Limb (tissue), 2 donors: ENCODE results near the gene PPP1R14D.
A peak's percentile ranks its signal among the peaks of the same experiment; 100 is the strongest.

Experiments
- DNase-seq, 2 donors: peaks; one replicate each; pipeline ENCODE4 v3.0.0-alpha.2; 2016; ENCODE audit errors: extremely low spot score in 2 of 2

Gene PPP1R14D

DNA sequence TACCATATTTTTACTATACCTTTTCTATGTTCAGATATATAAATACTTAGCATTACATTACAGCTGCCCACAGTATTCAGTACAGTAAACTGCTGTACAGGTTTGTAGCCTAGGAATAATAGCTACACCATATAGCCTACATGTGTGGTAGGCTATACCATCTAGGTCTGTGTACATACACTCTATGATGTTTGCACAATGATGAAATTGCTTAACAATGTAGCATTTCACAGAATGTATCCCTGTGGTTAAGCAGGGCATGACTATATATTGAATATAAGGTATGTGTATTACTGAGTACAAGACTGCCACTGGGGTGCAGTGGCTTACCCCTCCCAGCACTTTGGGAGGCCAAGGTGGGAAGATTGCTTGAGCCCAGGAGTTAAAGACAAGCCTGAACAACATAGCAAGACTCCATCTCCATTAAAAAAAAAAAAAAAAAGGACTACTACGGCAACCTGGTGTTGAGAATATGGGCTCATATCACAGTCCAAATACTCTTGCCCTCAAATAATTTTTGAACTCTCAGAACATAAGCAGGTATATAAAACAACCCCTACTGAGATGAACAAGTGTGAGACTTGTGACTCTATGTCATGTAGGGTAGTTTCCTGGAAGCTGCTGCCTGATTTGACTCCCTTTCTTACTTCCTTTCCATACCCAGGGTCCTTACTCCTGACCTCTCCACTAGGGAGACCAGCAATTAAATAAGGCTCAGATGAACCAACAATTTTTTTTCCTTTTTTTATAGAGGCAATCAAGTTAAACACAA lies 4.8 kb downstream of the PPP1R14D start:
- DNase-seq, result no peak

DNA sequence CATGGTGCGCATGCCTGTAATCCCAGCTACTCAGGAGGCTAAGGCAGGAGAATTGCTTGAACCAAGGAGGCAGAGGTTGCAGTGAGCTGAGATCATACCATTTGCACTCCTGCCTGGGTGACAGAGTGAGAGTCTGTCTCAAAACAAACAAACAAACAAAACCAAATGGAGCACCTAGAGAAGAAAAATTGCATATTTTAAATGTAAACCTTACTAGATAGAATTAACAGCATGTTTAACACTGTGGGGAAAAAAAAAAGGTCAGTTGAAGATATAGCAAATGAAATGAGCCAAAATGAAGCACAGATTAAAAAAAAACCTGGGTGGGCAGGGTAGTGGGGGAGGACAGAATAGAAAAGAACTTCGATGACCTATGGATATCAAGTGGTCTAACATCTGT lies 7.3 kb downstream of the PPP1R14D start:
- no peak for DNase-seq

DNA sequence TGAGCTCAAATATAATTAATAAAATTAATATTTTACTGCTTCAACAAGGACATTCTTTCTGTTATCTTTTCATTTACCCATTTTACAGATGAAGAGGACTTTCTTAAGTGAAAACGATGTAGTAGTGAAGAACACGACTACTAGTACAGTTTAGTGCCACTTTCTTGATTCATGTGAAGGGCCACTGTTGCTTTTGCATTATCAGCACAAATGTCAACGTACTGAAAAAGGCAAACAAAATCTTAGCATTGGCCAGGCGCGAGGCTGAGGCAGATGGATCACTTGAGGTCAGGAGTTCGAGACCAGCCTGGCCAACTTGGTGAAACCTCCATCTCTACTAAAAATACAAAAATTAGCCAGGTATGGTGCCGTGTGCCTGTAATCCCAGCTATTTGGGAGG lies 9.5 kb downstream of the PPP1R14D start:
- no peak for DNase-seq

DNA sequence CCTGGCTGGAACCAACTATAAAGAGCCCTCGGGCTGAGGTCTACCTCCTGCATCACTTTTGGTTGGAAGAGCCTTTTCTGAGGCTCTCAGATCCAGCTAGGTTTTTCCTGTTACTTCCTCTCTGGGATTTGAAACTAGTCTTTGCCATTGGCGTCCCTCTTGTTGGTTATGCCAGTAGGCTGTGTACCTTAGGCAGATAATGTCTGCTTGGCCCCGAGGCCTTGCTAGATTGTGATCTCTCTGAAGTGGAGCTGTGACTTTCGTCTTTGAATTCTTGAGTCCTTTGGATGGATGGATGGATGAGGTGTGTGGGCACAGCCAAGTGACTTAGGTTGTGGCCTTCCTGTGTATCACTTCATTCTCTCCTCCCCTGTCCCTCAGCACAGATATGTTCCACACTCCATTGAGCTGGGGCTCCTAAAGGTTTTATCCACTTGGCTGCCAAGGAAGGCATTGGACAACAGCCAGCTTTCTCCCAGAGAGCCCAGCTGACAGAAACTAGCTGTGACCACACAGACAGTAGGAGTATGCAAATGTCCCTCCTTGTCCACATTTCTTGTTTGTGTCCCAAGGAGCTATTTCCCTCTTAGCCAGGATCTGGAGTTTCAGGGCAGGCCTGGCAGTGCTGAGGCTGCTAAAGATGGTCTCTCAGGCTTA lies 13.3 kb downstream of the PPP1R14D start:
- peak in 1 of 2 donors; percentile 38 for DNase-seq

DNA sequence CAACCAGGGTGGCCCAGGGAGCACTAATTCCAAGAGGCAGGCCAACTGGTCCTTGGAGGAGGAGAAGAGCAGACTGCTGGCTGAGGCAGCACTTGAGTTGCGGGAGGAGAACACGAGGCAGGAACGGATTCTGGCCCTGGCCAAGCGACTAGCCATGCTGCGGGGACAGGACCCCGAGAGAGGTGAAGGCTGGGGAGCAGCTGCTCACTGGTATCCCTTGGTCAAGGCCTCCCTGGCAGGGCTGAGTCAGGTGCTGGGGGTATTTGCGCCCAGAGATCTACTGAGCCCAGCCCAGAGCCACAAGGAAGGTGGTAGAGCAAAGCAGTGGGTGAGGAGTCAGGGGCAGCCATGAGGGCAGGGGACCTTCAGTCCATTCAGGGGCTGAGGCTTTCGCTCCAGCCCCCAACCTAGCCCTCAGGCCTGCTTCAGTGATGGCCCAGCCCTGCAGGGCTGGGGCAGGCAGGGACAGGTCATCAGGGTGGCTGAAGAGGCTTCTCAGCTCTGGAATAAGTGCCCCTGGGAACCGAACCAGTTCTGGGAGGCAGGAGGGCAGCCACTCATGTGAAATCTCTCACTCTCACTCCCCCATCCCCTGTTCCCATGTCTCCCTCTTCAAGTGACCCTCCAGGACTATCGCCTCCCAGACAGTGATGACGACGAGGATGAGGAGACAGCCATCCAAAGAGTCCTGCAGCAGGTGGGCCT lies 15.6 kb downstream of the PPP1R14D start:
- DNase-seq, result no peak

DNA sequence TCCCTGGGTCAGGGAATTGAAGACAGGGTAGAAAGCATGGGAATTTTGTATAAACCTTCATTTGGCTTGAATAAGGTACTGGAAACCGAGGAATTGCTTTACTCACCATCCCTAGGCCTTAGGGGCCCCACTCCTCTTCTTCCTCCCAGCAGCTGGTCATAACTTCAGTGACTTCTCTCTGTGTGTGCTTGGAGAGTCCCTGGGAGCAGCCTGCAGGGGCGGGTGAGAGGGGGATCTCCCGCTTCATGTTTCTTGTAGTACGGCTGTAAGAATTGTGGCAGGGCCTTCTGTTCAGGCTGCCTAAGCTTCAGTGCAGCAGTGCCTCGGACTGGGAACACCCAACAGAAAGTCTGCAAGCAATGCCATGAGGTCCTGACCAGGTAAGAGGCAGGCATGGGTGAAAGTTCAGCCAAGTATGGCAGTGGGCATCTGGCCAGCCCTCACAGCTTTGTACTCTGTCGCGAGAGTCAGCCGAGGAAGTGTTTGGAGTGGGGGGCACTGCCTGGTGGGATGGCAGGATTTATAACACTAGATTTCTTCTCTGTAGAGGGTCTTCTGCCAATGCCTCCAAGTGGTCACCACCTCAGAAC lies 19.6 kb downstream of the PPP1R14D start:
- DNase-seq, result no peak

DNA sequence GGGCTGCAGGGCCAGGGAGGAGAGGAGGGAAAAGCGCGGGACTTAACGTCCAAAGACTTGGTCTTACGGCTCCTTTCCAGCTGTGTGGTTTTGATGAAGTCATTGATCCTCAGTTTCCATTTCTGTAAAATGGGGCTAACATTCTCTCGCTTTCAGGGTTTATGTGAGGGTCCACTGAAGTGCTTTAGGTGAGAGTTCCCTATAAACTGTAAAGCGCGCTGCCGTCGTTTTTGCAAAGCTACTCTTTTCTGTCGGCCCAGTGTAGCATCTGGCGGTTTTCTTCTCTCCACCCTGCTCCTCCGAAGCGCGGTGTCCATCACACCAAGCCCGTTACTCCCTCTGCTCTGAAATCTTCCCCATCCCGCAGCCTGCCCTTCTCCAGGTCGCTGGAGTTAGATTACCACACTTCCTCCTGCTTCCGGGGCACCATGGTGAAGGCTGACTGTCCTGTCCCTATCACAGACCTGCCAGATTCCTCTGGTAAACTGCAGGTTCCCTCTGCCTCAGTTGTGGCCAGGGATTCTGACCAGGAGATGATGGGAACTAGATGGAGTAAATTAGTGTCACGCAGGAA lies 20.5 kb downstream of the PPP1R14D start:
- no peak for DNase-seq

DNA sequence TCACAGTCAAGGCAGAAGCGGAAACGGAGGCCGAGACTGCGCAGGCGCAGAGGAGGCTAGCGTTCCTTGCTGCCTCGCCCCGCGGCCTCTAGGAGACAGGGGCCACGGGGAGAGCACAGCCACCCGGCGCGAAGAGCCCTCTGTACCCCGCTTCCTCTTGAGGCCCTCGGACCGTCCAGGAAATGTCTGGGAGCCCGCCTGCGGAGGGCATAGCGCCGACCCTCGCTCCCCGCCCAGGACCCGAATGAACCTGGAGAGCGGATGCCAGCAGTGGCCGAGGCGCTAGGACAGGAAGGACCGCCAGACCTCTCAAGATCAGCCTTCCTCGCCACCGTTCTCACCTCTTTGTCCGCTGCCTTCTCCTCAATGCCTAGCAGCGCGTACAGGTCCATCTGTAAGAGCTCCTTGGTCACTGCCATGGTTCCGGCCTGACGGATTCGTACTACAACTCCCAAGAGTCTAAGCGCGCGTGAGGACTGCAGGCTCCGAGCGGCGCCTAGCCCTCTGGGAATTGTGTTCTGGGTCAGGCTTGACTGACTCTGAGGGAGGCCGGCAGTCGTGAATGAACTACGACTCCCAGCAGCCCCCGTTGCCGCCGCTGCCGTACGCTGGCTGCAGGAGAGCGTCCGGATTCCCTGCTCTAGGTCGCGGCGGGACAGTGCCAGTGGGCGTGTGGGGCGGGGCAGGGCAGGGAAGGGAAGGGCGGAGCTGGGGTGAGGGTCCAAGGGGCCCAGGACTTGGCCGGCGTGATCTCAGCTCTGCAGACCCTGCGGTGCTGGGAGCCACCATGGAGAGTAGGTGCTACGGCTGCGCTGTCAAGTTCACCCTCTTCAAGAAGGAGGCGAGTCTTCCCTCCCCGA lies 21.2 kb downstream of the PPP1R14D start, which contains the start of the genes DNAJC17 and ZFYVE19:
DNAJC17 (minus strand) TSS at position 446 of the 860 bp plus-strand sequence; CDS start at position 419, 27 bp downstream.
ZFYVE19 (plus strand) TSS at position 62 of the 860 bp plus-strand sequence; CDS start at position 563, 501 bp downstream.
- peak; percentile 96 to 100 for DNase-seq

DNA sequence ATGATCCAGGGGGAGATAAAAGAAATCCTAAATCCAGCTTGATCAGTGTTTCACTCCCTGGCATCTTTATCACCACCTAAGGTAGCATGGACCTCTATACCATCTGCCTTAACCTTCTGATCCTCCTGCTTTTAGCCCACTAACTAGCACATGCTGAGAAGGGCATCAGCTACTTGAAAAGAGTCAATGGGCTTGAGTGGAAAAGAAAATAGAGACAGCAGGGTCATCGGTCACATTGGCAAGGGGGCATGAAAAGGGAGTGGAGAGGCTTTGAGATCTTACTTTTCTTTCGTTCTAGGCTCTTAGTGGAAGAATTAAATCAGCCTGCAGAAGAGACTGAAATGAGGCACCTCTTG lies 21.9 kb downstream of the PPP1R14D start:
- no peak for DNase-seq

DNA sequence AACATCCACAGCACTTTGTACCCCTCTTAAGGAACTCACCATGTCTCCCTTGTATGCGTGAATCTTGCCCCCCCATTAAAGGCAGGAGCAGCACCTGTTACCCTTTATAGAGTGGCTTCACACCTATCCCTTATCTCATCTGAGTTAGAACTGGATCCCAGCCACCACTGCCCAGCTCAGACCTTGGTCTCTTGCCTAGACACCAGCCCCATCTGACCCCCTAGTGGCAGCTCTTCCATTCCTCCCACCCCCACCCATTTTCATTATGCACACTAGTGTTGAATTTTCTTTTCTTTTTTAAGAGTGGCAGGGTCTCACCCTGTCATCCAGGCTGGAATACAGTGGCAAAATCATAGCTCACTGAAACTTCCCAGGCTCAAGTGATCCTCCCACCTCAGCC lies 24.8 kb downstream of the PPP1R14D start:
- no peak for DNase-seq

DNA sequence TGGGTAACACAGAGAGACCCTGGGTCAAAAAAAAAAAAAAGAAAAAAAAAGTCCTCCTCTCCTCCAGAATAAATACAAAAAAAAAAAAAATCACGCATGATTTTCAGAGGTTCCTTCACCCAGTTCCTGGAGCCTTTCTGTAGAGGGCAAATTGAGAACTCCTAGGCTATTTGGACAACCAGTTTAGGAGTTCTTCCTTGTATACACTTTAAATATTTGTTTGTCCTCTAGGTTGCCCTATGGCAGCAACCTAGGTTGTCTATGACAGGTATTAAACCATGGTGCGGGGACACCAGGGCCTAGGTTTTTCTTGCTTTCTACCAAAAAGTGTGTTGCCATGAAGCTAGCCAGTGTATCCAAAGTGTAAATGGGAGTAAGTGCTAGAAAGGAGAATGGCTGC lies 25.4 kb downstream of the PPP1R14D start:
- no peak for DNase-seq

DNA sequence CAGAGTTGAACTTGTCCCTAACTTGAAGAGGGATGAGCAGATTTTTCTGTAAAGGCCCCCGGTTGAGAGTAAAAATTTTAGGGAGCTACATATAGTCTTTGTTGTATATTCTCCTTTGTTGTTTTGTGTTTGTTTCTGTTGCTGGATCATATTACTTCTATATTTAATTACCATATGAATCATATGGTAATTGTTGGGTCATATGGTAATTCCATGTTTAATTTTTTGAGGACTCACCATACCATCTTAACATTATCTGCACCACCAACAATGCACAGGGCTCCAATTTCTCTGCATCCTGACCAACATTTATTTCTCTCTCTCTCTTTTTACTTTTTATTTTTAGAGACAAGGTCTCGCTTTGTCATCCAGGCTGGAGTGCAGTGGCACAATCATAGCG lies 29.0 kb downstream of the PPP1R14D start:
- DNase-seq, result no peak

DNA sequence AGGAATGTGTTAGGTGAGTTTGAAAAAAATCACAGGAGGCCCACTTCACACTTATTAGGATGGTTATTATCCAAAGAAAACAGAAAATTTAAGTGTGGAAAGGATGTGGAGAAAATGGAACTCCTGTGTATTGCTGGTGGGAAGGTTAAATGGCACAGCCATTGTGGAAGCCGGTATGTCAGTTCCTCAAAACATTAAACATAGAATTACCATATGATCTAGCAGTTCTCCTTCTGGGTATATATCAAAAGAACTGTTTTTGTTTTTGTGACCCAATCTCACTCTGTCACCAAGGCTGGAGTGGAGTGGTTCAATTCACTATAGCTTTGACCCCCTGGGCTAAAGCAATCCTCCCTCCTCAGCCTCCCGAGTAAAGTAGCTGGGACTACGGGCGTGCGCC lies 32.0 kb downstream of the PPP1R14D start:
- DNase-seq, result no peak

DNA sequence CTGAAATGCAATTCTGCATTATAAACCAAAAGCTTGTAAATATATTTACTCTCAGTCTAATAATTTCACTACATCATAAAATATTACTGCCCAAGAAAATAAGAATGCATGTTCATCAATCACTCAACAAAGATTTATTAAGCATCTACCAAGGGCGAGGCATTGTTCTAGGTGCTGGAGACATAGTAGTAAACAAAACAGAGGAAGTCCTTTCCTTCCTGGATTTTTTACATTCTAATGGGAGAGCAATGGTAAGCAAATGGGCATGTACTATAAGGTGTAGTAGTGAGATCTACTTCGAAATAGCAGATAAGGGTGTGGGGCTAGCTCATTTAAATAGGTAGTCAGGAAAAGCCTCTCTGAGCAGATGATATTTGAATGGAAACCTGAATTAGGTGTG lies 32.5 kb downstream of the PPP1R14D start:
- no peak for DNase-seq

DNA sequence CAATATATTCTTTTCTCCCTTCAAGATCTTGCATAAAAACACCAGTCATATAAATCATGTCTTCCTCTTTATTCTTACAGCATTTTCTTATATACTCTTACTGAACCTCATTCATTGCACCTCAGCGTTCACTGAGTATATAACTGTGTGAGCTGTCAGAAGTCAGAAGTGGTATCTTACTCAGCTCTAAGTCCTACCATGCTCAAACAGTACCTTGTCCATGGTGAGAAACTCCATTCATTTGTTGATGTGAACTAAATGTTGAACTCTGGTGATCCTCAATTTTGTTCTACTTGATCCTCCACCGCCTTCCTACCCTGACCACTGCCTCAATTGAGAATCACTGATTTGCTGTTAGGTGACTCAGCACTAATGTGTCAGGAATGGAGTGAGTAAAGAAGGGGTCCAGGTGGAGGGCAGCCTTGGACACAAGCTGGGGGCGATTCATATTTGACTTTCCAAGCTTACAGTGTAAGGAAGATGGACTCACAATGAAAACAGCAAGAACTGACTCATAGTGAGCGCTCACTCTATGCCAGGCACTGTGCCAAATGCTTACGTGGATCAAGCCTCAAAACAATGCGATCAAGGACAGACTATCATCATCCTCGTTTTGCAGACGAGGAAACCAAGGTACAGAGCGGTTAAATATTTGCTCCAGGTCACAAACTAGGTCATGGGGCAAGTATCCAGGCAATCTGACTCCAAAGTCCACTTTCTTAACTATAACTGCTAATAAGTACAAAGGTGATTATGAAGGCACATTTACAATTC lies 35.1 kb downstream of the PPP1R14D start:
- DNase-seq, result no peak

DNA sequence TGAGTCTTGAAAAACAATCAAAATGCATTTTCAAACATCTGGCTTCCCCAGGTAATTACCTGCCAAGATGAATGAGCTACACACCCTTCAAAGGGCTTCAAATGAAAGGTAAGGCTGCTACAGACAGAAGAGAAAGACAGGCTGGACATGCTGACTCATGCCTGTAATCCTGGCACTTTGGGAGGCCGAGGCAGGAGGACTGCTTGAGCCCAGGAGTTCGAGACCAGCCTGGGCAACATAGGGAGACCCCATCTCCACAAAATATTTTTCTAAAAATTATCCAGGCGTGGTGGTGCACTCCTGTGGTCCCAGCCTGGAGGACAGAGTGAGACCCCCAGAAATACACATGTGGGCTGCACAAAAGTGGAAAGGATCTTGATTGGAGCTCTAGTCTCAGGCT lies 36.1 kb downstream of the PPP1R14D start:
- DNase-seq, result no peak

DNA sequence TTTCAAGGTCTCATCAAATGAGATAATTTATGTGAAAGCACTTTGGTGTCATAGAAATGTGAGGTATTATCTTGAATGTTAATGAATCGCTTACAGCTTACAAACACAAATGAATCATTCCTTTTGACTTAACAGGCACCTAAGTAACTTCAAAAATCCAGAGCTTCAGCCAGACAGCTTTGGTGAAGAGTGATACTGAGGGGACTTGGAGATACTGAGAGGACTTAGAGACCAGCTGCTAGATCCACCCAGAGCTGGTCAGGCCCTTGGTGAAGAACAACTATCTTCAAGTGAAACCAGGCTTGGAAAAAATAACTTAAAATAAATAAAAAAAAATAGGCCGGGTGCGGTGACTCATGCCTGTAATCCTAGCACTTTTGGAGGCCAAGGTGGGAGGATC lies 37.8 kb downstream of the PPP1R14D start:
- no peak for DNase-seq

DNA sequence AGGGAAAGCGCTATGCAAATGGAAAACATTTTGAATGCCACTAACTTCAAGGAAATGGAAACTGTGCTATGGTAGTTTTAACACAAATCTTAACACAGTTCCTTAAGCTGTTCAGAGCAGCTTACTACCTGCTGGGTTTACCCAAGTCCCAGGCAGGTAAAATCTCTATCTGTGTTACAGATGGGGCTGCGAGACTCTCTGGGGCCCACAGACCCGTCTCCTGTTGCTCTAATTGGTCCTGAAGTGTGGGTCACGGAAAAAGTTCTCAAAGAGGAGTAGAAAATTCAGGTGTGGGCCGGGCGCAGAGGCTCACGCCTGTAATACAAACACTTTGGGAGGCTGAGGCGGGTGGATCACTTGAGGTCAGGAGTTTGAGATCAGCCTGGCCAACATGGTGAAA lies 38.5 kb downstream of the PPP1R14D start:
- no peak for DNase-seq

DNA sequence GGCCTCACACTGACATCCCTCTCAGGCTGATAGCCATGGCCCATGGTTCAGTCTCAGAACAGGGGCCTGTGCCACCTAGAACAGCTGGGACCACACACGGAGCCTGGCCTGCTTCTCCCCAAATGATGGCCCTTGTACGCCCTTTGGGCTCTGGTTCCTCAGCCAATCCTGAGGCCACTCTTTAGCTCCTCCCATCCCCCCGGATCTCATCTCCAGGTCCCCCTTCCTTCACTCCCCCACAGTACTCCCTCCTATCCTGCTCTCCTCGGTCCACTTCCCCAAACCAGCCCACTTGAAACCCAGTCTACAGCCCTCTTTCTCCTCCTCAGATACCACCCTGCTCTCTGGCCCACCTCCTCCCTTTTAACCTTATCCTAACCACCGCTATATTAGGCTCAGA lies 39.4 kb downstream of the PPP1R14D start:
- no peak for DNase-seq

DNA sequence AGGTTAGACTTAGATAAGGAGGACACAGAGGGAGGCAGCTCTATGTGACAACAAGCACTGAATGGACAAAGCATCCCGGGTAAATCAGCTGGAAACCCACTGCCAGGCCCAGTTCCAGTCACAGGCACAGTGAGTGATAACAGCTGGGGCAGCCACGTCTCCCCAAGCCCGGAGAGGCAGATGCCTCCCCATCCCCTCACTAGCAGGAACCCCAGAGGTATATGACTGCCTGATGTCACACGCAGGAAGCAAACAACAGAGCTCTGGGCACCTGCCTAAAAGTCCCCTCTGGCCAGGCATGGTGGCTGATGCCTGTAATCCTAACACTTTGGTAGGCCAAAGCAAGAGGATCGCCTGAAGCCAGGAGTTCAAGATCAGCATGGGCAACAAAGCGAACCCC lies 40.5 kb downstream of the PPP1R14D start:
- DNase-seq, result no peak
